A673 (cell line): ENCODE results near the gene CCDC197.

Experiments
- EZH2 ChIP-seq: fragments of 200-600 bp; sonication (generic); IDR thresholded peaks from 2 replicates; pipeline ENCODE4 v1.6.1; 2017; ENCODE audit warnings: borderline replicate concordance, low read depth, mild to moderate bottlenecking, mixed read lengths, antibody characterized with exemption, low read length; ENCODE audit not compliant: poor library complexity, severe bottlenecking
- TF ChIP-seq, protein P1 (sequence below): fragments of 300-800, 200-600 bp; sonication (generic); conservative IDR thresholded peaks from 2 replicates; pipeline ENCODE4 v1.5.1; 2017; ENCODE audit warnings: low read depth, mild to moderate bottlenecking, antibody characterized with exemption, low read length, moderate library complexity, mixed read lengths

DNA sequence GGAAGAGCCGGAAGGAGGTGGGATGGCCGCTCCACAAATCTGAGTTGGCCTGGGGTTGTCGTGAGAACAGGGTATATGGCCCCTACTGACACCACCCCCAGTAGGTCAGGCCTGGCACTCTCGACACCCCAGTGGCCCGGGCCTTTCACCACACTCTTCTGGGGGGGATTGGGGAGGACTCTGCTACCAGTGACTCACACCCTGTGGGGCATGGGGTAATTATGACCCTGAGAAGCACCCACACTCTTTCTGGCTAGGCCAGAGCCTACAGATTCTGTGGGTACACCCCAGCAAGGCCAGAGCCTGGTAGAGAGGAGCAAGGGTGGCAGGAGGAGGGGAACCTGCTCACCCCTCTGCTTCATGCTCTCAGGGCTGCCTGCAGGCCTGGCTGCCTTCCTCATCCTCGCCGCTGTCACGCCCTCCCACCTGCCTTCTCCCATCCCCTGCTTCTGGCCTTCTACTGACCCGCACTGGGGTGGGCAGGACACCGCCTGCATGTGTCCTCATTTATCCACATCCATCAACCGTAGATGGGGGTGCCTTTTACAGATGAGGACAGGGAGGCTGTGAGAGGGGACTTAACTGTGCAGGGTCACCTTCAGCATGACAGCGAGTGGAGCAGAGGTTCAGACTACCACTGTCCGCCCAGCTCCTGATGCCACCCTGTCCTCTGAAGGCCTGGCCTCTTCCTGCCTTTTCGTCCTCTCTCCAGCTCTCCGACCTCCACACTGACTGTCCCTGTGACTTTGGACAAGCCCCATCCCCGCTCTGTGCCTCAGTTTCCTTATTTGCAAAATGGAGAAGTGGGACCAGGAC, 39.1 kb upstream of the CCDC197 start:
- TF ChIP-seq, protein P1, sequence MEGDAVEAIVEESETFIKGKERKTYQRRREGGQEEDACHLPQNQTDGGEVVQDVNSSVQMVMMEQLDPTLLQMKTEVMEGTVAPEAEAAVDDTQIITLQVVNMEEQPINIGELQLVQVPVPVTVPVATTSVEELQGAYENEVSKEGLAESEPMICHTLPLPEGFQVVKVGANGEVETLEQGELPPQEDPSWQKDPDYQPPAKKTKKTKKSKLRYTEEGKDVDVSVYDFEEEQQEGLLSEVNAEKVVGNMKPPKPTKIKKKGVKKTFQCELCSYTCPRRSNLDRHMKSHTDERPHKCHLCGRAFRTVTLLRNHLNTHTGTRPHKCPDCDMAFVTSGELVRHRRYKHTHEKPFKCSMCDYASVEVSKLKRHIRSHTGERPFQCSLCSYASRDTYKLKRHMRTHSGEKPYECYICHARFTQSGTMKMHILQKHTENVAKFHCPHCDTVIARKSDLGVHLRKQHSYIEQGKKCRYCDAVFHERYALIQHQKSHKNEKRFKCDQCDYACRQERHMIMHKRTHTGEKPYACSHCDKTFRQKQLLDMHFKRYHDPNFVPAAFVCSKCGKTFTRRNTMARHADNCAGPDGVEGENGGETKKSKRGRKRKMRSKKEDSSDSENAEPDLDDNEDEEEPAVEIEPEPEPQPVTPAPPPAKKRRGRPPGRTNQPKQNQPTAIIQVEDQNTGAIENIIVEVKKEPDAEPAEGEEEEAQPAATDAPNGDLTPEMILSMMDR: no peak
- TF ChIP-seq EZH2: no peak
